GM21367 (cell line): ENCODE data around the gene GNAO1.

Source experiments
- ATAC-seq: cut with Tn5 transposase; IDR thresholded peaks from one replicate; pipeline ENCODE4 v1.9.1; 2021; ENCODE audit not compliant: unreplicated experiment

GNAO1 gene

GRCh38 chr16:56288019-56288418, 96.7 kb downstream of the GNAO1 start:
- no peak for ATAC-seq

GRCh38 chr16:56289416-56289815, 98.1 kb downstream of the GNAO1 start:
- ATAC-seq = no peak

- no peak for ATAC-seq
Measured at GRCh38 chr16:56289862-56290261, 98.6 kb downstream of the GNAO1 start.

- no peak for ATAC-seq
Measured at GRCh38 chr16:56294014-56294413, 102.7 kb downstream of the GNAO1 start.

GRCh38 chr16:56294579-56294978, 103.3 kb downstream of the GNAO1 start:
- ATAC-seq = no peak

- no peak for ATAC-seq
Measured at GRCh38 chr16:56295059-56295665, 103.9 kb downstream of the GNAO1 start.

- no peak for ATAC-seq
Measured at GRCh38 chr16:56295739-56296527, 104.6 kb downstream of the GNAO1 start.

- no peak for ATAC-seq
Measured at GRCh38 chr16:56297684-56298083, 106.4 kb downstream of the GNAO1 start.

GRCh38 chr16:56298116-56298515, 106.8 kb downstream of the GNAO1 start:
- ATAC-seq = no peak

- no peak for ATAC-seq
Measured at GRCh38 chr16:56298948-56299596, 107.8 kb downstream of the GNAO1 start.

- no peak for ATAC-seq
Measured at GRCh38 chr16:56300242-56300623, 108.9 kb downstream of the GNAO1 start.

- no peak for ATAC-seq
Measured at GRCh38 chr16:56300891-56301850, 109.9 kb downstream of the GNAO1 start.

GRCh38 chr16:56302506-56302905, 111.2 kb downstream of the GNAO1 start:
- ATAC-seq = no peak

GRCh38 chr16:56303066-56303715, 111.9 kb downstream of the GNAO1 start:
- ATAC-seq = no peak

- no peak for ATAC-seq
Measured at GRCh38 chr16:56303880-56304279, 112.6 kb downstream of the GNAO1 start.

- ATAC-seq = no peak
Measured at GRCh38 chr16:56305956-56306565, 114.8 kb downstream of the GNAO1 start.

GRCh38 chr16:56306690-56307533, 115.6 kb downstream of the GNAO1 start:
- ATAC-seq = no peak

- ATAC-seq = no peak
Measured at GRCh38 chr16:56307534-56307873, 116.2 kb downstream of the GNAO1 start.

GRCh38 chr16:56309008-56309407, 117.7 kb downstream of the GNAO1 start:
- no peak for ATAC-seq
